ENCODE results near the gene GNG4. TPM values are rescaled to one million over a fixed set of nuclear protein-coding genes. Genes with fewer than 3 reads are reported as not detected.

Gene GNG4
- total and polyA plus RNA-seq, 2 donors (not counting 1 experiment from before 2014, with no cell fraction given) = under 0.01 to 0.06 TPM

DNA sequence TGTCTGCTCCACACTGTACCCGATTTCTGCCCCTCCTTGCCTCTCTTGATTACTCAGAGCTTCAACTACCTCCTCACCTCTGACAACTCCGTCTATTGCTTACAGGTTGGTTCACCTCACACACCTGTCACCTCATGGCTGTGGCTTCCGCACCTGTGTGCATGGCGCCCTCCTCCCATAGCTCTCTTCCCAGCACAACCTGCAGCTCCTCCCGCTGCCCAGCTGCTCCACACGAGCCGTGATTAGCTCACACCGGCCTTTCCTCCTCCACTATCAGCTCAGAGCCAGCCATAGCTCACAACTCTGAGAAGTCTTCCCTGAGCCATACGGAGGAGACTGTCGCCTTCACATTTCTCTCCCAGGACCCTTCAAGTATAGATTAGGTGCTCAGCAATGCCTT is 67.5 kb downstream of the GNG4 start:
- no peak overlapping the region for H3K4me3 ChIP-seq (replicated peaks in 1 of 4; ENCODE audit: control extremely low read depth in 1 of 4, insufficient read depth in 1 of 4, low read depth in 3 of 4, low read length in 4 of 4)
- TF ChIP-seq, protein P1, sequence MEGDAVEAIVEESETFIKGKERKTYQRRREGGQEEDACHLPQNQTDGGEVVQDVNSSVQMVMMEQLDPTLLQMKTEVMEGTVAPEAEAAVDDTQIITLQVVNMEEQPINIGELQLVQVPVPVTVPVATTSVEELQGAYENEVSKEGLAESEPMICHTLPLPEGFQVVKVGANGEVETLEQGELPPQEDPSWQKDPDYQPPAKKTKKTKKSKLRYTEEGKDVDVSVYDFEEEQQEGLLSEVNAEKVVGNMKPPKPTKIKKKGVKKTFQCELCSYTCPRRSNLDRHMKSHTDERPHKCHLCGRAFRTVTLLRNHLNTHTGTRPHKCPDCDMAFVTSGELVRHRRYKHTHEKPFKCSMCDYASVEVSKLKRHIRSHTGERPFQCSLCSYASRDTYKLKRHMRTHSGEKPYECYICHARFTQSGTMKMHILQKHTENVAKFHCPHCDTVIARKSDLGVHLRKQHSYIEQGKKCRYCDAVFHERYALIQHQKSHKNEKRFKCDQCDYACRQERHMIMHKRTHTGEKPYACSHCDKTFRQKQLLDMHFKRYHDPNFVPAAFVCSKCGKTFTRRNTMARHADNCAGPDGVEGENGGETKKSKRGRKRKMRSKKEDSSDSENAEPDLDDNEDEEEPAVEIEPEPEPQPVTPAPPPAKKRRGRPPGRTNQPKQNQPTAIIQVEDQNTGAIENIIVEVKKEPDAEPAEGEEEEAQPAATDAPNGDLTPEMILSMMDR (conservative IDR thresholded peaks at IDR 0.05 in 1 of 2, IDR thresholded peaks at IDR 0.05 in 1 of 2; ENCODE audit: low read depth in 1 of 2, low read length in 2 of 2) = no peak
- no peak for TF ChIP-seq EZH2 (IDR thresholded peaks at IDR 0.05; ENCODE audit: low read length, missing control alignments)
- H3K4me2 ChIP-seq (ENCODE audit: extremely low read depth, insufficient read depth, low read length) = no peak overlapping the region
- H3K27me3 ChIP-seq (ENCODE audit: control insufficient read depth, insufficient read depth, low read length) = peaks cover 6% of the 10 kb centered on the region
- H4K20me1 ChIP-seq (ENCODE audit: control insufficient read depth, extremely low read depth, insufficient read depth, low read length) = no peaks in the 10 kb centered on the region
- no peak overlapping the region for H3K9ac ChIP-seq (ENCODE audit: insufficient read depth, low read length)
- no peak for DNase-seq (ENCODE audit: low read depth in 2 of 2)
- no peaks in the 10 kb centered on the region for H3K9me3 ChIP-seq (ENCODE audit: control insufficient read depth, insufficient read depth, low read depth, low read length)
- H3K27ac ChIP-seq (ENCODE audit: insufficient read depth, low read length) = no peak overlapping the region
- H2AFZ ChIP-seq (ENCODE audit: low read length) = no peak overlapping the region
- no peaks in the 10 kb centered on the region for H3K79me2 ChIP-seq (ENCODE audit: control insufficient read depth, insufficient read depth, low read length)
- H3K36me3 ChIP-seq (ENCODE audit: control insufficient read depth, insufficient read depth, low read length) = no peaks in the 10 kb centered on the region
- no peaks in the 10 kb centered on the region for H3K4me1 ChIP-seq (ENCODE audit: control insufficient read depth, extremely low read depth, insufficient read depth, low read length)

DNA sequence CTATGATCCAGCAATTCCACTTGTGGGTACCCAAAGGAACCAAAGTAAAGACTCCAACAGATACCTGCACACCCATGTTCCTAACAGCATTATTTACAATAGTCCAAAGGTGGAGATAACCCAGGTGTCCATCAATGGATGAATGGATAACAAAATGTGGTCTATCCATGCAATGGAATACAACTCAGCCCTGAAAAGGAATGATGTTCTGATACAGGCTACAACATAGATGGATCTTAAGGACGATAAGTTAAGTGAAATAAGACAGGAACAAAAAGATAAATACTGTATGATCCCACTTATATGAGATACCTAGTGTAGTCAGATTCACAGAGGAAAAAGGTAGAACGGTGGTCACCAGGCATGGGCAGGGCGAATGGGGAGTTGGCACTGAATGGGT is 69.7 kb downstream of the GNG4 start:
- H3K36me3 ChIP-seq (ENCODE audit: control insufficient read depth, insufficient read depth, low read length) = no peaks in the 10 kb centered on the region
- H3K79me2 ChIP-seq (ENCODE audit: control insufficient read depth, insufficient read depth, low read length) = no peaks in the 10 kb centered on the region
- H2AFZ ChIP-seq (ENCODE audit: low read length) = no peak overlapping the region
- no peak for TF ChIP-seq EZH2 (IDR thresholded peaks at IDR 0.05; ENCODE audit: low read length, missing control alignments)
- TF ChIP-seq, protein P1 (conservative IDR thresholded peaks at IDR 0.05 in 1 of 2, IDR thresholded peaks at IDR 0.05 in 1 of 2; ENCODE audit: low read depth in 1 of 2, low read length in 2 of 2) = no peak
- H3K4me3 ChIP-seq (replicated peaks in 1 of 4; ENCODE audit: control extremely low read depth in 1 of 4, insufficient read depth in 1 of 4, low read depth in 3 of 4, low read length in 4 of 4) = no peak overlapping the region
- no peaks in the 10 kb centered on the region for H3K4me1 ChIP-seq (ENCODE audit: control insufficient read depth, extremely low read depth, insufficient read depth, low read length)
- no peak overlapping the region for H3K4me2 ChIP-seq (ENCODE audit: extremely low read depth, insufficient read depth, low read length)
- H3K9ac ChIP-seq (ENCODE audit: insufficient read depth, low read length) = no peak overlapping the region
- no peaks in the 10 kb centered on the region for H3K9me3 ChIP-seq (ENCODE audit: control insufficient read depth, insufficient read depth, low read depth, low read length)
- H3K27me3 ChIP-seq (ENCODE audit: control insufficient read depth, insufficient read depth, low read length) = peaks cover 6% of the 10 kb centered on the region
- H3K27ac ChIP-seq (ENCODE audit: insufficient read depth, low read length) = no peak overlapping the region
- no peak for DNase-seq (ENCODE audit: low read depth in 2 of 2)
- no peaks in the 10 kb centered on the region for H4K20me1 ChIP-seq (ENCODE audit: control insufficient read depth, extremely low read depth, insufficient read depth, low read length)

DNA sequence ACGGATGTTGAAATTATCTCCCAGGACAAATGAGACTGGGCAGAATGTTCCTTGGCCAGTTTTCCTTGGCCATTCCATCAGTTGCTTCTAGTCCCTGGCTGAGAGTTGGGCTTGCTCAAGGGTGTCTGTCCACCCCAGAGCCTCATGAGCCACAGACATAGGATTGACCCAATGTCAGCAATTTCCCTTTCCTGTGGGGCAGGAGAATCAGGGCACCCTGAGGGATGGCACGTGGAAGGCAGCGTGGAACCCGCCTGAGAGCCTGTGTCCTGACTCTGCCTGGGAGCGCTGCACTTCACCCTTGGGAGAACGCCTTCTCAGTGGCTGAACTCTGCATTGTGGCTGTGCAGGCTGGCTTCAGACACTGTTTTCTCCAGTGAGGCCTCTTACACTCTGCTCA is 74.0 kb downstream of the GNG4 start:
- H4K20me1 ChIP-seq (ENCODE audit: control insufficient read depth, extremely low read depth, insufficient read depth, low read length) = no peaks in the 10 kb centered on the region
- no peaks in the 10 kb centered on the region for H3K9me3 ChIP-seq (ENCODE audit: control insufficient read depth, insufficient read depth, low read depth, low read length)
- no peak overlapping the region for H3K4me2 ChIP-seq (ENCODE audit: extremely low read depth, insufficient read depth, low read length)
- H3K27me3 ChIP-seq (ENCODE audit: control insufficient read depth, insufficient read depth, low read length) = no peaks in the 10 kb centered on the region
- no peak overlapping the region for H3K9ac ChIP-seq (ENCODE audit: insufficient read depth, low read length)
- H3K4me1 ChIP-seq (ENCODE audit: control insufficient read depth, extremely low read depth, insufficient read depth, low read length) = no peaks in the 10 kb centered on the region
- no peak overlapping the region for H3K4me3 ChIP-seq (replicated peaks in 1 of 4; ENCODE audit: control extremely low read depth in 1 of 4, insufficient read depth in 1 of 4, low read depth in 3 of 4, low read length in 4 of 4)
- DNase-seq (ENCODE audit: low read depth in 2 of 2) = no peak
- H3K27ac ChIP-seq (ENCODE audit: insufficient read depth, low read length) = no peak overlapping the region
- H2AFZ ChIP-seq (ENCODE audit: low read length) = no peak overlapping the region
- H3K36me3 ChIP-seq (ENCODE audit: control insufficient read depth, insufficient read depth, low read length) = no peaks in the 10 kb centered on the region
- H3K79me2 ChIP-seq (ENCODE audit: control insufficient read depth, insufficient read depth, low read length) = no peaks in the 10 kb centered on the region
- TF ChIP-seq, protein P1 (conservative IDR thresholded peaks at IDR 0.05 in 1 of 2, IDR thresholded peaks at IDR 0.05 in 1 of 2; ENCODE audit: low read depth in 1 of 2, low read length in 2 of 2) = no peak
- no peak for TF ChIP-seq EZH2 (IDR thresholded peaks at IDR 0.05; ENCODE audit: low read length, missing control alignments)
